ENCODE data around the gene MACF1. TPM values are rescaled to one million over a fixed set of nuclear protein-coding genes. Genes with fewer than 3 reads are reported as not detected.

Gene MACF1
- total and polyA plus RNA-seq, 2 donors = 93.2 to 124 TPM

DNA sequence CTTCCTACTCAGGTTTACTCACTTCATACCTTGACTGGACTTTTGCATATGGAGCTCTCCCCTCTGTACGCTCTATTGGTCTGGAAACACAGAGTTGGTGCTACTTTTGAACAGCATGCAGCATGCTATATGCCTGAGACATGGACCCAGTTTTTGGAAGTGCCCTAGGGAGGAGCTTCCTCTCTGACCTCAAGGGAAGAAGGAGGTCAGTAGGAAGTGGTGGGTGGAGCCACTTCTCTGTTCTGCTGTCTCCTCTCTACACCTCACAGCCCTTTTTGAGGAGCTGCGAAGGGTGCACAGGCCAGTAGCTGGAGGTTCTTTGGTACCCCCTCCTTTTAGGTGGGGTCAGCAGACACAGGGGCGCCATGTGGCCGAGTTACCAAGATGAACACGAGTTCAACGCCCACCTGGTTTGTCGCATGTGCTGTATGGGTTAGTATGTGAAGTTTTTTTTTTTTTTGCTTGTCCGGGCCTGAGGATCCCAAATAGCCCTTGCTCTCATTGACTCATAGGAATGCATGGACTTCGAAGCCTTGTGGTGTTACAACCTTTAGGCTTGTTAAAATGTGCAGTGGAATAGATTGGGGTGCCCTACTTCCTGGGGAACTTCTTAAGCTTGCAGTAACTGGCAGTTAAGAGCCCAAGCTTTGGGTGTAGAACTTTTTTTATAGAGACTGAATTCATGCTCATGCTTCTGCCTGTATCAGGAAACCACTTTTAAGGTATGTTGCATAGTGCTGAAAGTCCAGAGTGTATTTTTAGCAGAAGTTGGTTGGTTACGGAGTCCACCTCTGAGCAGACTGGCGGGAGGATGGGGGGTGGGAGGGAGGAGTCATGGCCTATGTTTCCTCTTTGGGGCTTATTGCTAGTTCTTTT, 10.7 kb downstream of the MACF1 start:
- peaks cover 8 to 23% of the 10 kb centered on the region in 2 donors for H3K4me1 ChIP-seq (ENCODE audit: control insufficient read depth in 2 of 2, insufficient read depth in 2 of 2, low read length in 2 of 2)
- DNase-seq (ENCODE audit: low read depth in 6 of 9, low spot score in 9 of 9) = peak in 5 of 9 donors; percentile 27 to 77 (median 51)
- peak overlapping the region; percentile 46 to 67 for H3K4me3 ChIP-seq (ENCODE audit: low read length in 2 of 2)
- no peaks in the 10 kb centered on the region for H3K9me3 ChIP-seq (ENCODE audit: control insufficient read depth in 2 of 2, insufficient read depth in 1 of 2, low read length in 1 of 2)
- H3K36me3 ChIP-seq (ENCODE audit: control insufficient read depth in 2 of 2, insufficient read depth in 2 of 2, low read length in 1 of 2) = no peaks in the 10 kb centered on the region
- 16% methylated on average over 11 of the region's 11 CpGs for WGBS
- H3K27ac ChIP-seq (ENCODE audit: low read depth in 1 of 2, low read length in 1 of 2) = peak overlapping the region; percentile 84 to 85
- H3K27me3 ChIP-seq (ENCODE audit: control insufficient read depth in 2 of 2, insufficient read depth in 1 of 2, low read length in 1 of 2) = no peaks in the 10 kb centered on the region

GRCh38 chr1:39216771-39217170, 12.3 kb downstream of the MACF1 start:
- Histone ChIP-seq H3K4me3 (ENCODE audit: low read length in 2 of 2) (peak overlapping the region; percentile 46 to 67), H3K36me3 (ENCODE audit: control insufficient read depth in 2 of 2, insufficient read depth in 2 of 2, low read length in 1 of 2) (peaks cover 0 to 3% of the 10 kb centered on the region in 2 donors), H3K27me3 (ENCODE audit: control insufficient read depth in 2 of 2, insufficient read depth in 1 of 2, low read length in 1 of 2) (no peaks in the 10 kb centered on the region), H3K9me3 (ENCODE audit: control insufficient read depth in 2 of 2, insufficient read depth in 1 of 2, low read length in 1 of 2) (no peaks in the 10 kb centered on the region), H3K27ac (ENCODE audit: low read depth in 1 of 2, low read length in 1 of 2) (no peak overlapping the region), H3K4me1 (ENCODE audit: control insufficient read depth in 2 of 2, insufficient read depth in 2 of 2, low read length in 2 of 2) (peaks cover 8 to 23% of the 10 kb centered on the region in 2 donors)
- 17% methylated on average over 4 of the region's 4 CpGs for WGBS
- DNase-seq (ENCODE audit: low read depth in 6 of 9, low spot score in 9 of 9) = no peak

- Histone ChIP-seq H3K9me3 (ENCODE audit: control insufficient read depth in 2 of 2, insufficient read depth in 1 of 2, low read length in 1 of 2) (no peaks in the 10 kb centered on the region), H3K4me3 (ENCODE audit: low read length in 2 of 2) (no peak overlapping the region), H3K36me3 (ENCODE audit: control insufficient read depth in 2 of 2, insufficient read depth in 2 of 2, low read length in 1 of 2) (peaks cover 0 to 3% of the 10 kb centered on the region in 2 donors), H3K4me1 (ENCODE audit: control insufficient read depth in 2 of 2, insufficient read depth in 2 of 2, low read length in 2 of 2) (peaks cover 5 to 8% of the 10 kb centered on the region in 2 donors), H3K27me3 (ENCODE audit: control insufficient read depth in 2 of 2, insufficient read depth in 1 of 2, low read length in 1 of 2) (no peaks in the 10 kb centered on the region), H3K27ac (ENCODE audit: low read depth in 1 of 2, low read length in 1 of 2) (no peak overlapping the region)
- DNase-seq (ENCODE audit: low read depth in 6 of 9, low spot score in 9 of 9) = no peak
- 96% methylated on average over 10 of the region's 10 CpGs for WGBS
Measured at GRCh38 chr1:39220891-39221870, 16.7 kb downstream of the MACF1 start.

DNA sequence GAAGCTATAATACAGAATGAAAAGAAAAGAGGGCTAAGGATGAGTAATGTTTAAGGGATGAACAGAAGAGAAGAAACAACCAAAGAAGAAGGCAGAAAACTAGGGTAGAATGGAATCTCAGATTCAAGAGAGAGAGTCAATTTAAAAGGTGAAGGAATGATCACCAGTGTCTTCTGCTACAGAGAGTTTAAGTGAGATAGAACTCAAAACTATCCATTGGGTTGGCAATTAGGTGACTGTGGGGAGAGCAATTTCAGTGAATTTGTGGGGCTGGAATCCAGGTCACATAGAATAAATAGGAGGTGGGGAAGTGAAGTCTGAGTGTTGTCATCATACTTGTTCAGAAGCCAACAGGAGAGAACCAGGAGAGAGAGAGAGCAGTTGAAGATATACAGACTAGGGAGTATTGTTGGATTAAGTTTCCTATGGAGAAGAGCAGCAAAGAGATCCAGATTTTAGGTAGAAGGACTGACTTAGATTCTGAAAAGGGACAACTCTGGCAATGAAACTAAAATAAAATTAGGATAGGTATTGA, 19.9 kb downstream of the MACF1 start:
- H3K36me3 ChIP-seq (ENCODE audit: control insufficient read depth in 2 of 2, insufficient read depth in 2 of 2, low read length in 1 of 2) = peaks cover 0 to 3% of the 10 kb centered on the region in 2 donors
- no peaks in the 10 kb centered on the region for H3K4me1 ChIP-seq (ENCODE audit: control insufficient read depth in 2 of 2, insufficient read depth in 2 of 2, low read length in 2 of 2)
- H3K27me3 ChIP-seq (ENCODE audit: control insufficient read depth in 2 of 2, insufficient read depth in 1 of 2, low read length in 1 of 2) = no peaks in the 10 kb centered on the region
- H3K9me3 ChIP-seq (ENCODE audit: control insufficient read depth in 2 of 2, insufficient read depth in 1 of 2, low read length in 1 of 2) = no peaks in the 10 kb centered on the region
- DNase-seq (ENCODE audit: low read depth in 6 of 9, low spot score in 9 of 9) = no peak
- no peak overlapping the region for H3K27ac ChIP-seq (ENCODE audit: low read depth in 1 of 2, low read length in 1 of 2)
- H3K4me3 ChIP-seq (ENCODE audit: low read length in 2 of 2) = no peak overlapping the region

DNA sequence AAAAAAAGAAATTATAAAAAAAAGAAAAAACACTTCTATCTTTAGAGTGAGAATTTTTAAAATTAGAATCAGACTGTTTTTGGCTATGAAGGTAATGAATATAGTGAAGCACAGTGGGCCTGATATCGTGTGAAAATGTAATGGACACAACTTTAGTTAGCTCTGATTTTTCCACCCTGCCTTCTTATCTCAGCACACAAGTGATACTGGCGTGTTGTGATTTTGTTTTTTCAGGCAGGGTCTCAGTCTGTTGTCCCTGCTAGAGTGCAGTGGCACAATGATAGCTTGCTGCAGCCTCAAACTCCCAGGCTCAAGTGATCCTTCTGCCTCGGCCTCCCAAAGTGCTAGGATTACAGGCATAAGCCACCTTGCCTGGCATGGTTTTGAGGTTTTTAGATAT, 22.3 kb downstream of the MACF1 start:
- H3K36me3 ChIP-seq (ENCODE audit: control insufficient read depth in 2 of 2, insufficient read depth in 2 of 2, low read length in 1 of 2) = peaks cover 0 to 4% of the 10 kb centered on the region in 2 donors
- WGBS = 97% methylated on average over 3 of the region's 3 CpGs
- no peak for DNase-seq (ENCODE audit: low read depth in 6 of 9, low spot score in 9 of 9)
- peaks cover 0 to 11% of the 10 kb centered on the region in 2 donors for H3K4me1 ChIP-seq (ENCODE audit: control insufficient read depth in 2 of 2, insufficient read depth in 2 of 2, low read length in 2 of 2)
- no peaks in the 10 kb centered on the region for H3K27me3 ChIP-seq (ENCODE audit: control insufficient read depth in 2 of 2, insufficient read depth in 1 of 2, low read length in 1 of 2)
- no peaks in the 10 kb centered on the region for H3K9me3 ChIP-seq (ENCODE audit: control insufficient read depth in 2 of 2, insufficient read depth in 1 of 2, low read length in 1 of 2)
- H3K4me3 ChIP-seq (ENCODE audit: low read length in 2 of 2) = no peak overlapping the region
- H3K27ac ChIP-seq (ENCODE audit: low read depth in 1 of 2, low read length in 1 of 2) = no peak overlapping the region

GRCh38 chr1:39228252-39228651, 23.8 kb downstream of the MACF1 start:
- Histone ChIP-seq H3K4me1 (ENCODE audit: control insufficient read depth in 2 of 2, insufficient read depth in 2 of 2, low read length in 2 of 2) (peaks cover 0 to 11% of the 10 kb centered on the region in 2 donors), H3K4me3 (ENCODE audit: low read length in 2 of 2) (no peak overlapping the region), H3K27ac (ENCODE audit: low read depth in 1 of 2, low read length in 1 of 2) (no peak overlapping the region), H3K9me3 (ENCODE audit: control insufficient read depth in 2 of 2, insufficient read depth in 1 of 2, low read length in 1 of 2) (no peaks in the 10 kb centered on the region), H3K27me3 (ENCODE audit: control insufficient read depth in 2 of 2, insufficient read depth in 1 of 2, low read length in 1 of 2) (no peaks in the 10 kb centered on the region), H3K36me3 (ENCODE audit: control insufficient read depth in 2 of 2, insufficient read depth in 2 of 2, low read length in 1 of 2) (peaks cover 2 to 10% of the 10 kb centered on the region in 2 donors)
- WGBS = 97% methylated on average over 6 of the region's 6 CpGs
- no peak for DNase-seq (ENCODE audit: low read depth in 6 of 9, low spot score in 9 of 9)

DNA sequence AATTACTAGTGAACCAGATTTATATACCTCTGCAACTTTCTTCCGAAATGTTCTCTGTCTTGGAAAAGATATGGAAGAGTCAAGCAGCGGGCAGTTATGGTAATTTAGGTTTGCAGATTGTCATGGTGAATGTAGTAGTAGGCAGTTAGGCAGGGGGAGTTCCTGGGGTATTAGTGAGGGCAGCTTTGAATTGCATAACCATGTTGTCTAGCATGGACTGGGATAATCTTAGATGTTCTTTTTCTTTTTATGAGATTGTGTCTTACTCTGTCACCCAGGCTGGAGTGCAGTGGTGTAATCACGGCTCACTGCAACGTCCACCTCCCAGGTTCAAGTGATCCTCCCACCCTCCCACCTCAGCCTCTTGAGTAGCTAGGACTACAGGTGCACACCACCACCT, 25.0 kb downstream of the MACF1 start:
- 98% methylated on average over 4 of the region's 4 CpGs for WGBS
- peaks cover 0 to 11% of the 10 kb centered on the region in 2 donors for H3K4me1 ChIP-seq (ENCODE audit: control insufficient read depth in 2 of 2, insufficient read depth in 2 of 2, low read length in 2 of 2)

GRCh38 chr1:39230261-39231190, 26.0 kb downstream of the MACF1 start:
- Histone ChIP-seq H3K4me3 (ENCODE audit: low read length in 2 of 2) (no peak overlapping the region), H3K36me3 (ENCODE audit: control insufficient read depth in 2 of 2, insufficient read depth in 2 of 2, low read length in 1 of 2) (peaks cover 5 to 13% of the 10 kb centered on the region in 2 donors), H3K27me3 (ENCODE audit: control insufficient read depth in 2 of 2, insufficient read depth in 1 of 2, low read length in 1 of 2) (no peaks in the 10 kb centered on the region), H3K4me1 (ENCODE audit: control insufficient read depth in 2 of 2, insufficient read depth in 2 of 2, low read length in 2 of 2) (peaks cover 0 to 11% of the 10 kb centered on the region in 2 donors), H3K27ac (ENCODE audit: low read depth in 1 of 2, low read length in 1 of 2) (no peak overlapping the region), H3K9me3 (ENCODE audit: control insufficient read depth in 2 of 2, insufficient read depth in 1 of 2, low read length in 1 of 2) (no peaks in the 10 kb centered on the region)
- peak in 2 of 9 donors; percentile 2 to 36 for DNase-seq (ENCODE audit: low read depth in 6 of 9, low spot score in 9 of 9)
- 53% methylated on average over 9 of the region's 9 CpGs for WGBS

More for the DNA sequence above, 25.0 kb downstream of the MACF1 start:
- no peak for DNase-seq (ENCODE audit: low read depth in 6 of 9, low spot score in 9 of 9)
- no peaks in the 10 kb centered on the region for H3K27me3 ChIP-seq (ENCODE audit: control insufficient read depth in 2 of 2, insufficient read depth in 1 of 2, low read length in 1 of 2)
- H3K27ac ChIP-seq (ENCODE audit: low read depth in 1 of 2, low read length in 1 of 2) = no peak overlapping the region
- no peak overlapping the region for H3K4me3 ChIP-seq (ENCODE audit: low read length in 2 of 2)
- H3K36me3 ChIP-seq (ENCODE audit: control insufficient read depth in 2 of 2, insufficient read depth in 2 of 2, low read length in 1 of 2) = peaks cover 5 to 13% of the 10 kb centered on the region in 2 donors
- H3K9me3 ChIP-seq (ENCODE audit: control insufficient read depth in 2 of 2, insufficient read depth in 1 of 2, low read length in 1 of 2) = no peaks in the 10 kb centered on the region

Data from thymus (tissue), 11 donors.